GM12892 (cell line): ENCODE measurements around the gene BBS10.

Source experiments
- DNase-seq: peaks from one replicate; pipeline ENCODE4 v3.0.0; 2011; ENCODE audit not compliant: insufficient read length
- FAIRE-seq: peaks from 2 replicates; lab custom pipeline; 2011; peaks lifted over from hg19 to GRCh38; lab: Jason Lieb, UNC
- TAF1 ChIP-seq: IDR thresholded peaks from 2 replicates; pipeline ENCODE4 v1.6.1; 2011; ENCODE audit warnings: low read depth, mild to moderate bottlenecking, control low read depth, low read length, borderline replicate concordance

The BBS10 gene

GRCh38 chr12:76299536-76300296 is 48.5 kb downstream of the BBS10 start:
- DNase-seq, result no peak
- TF ChIP-seq TAF1, result no peak

More at GRCh38 chr12:76299536-76300296, 48.5 kb downstream of the BBS10 start:
- no peak for FAIRE-seq
